Omental fat pad (tissue), 4 donors: ENCODE results near the gene SIGMAR1. TPM values are rescaled to one million over a fixed set of nuclear protein-coding genes. Genes with fewer than 3 reads are reported as not detected.

ENCODE experiments used
- ATAC-seq: fragments of 150-250 bp; one replicate; pipeline ENCODE4 v1.9.1; 2016; ENCODE audit warnings: mild to moderate bottlenecking, moderate library complexity; ENCODE audit not compliant: low FRiP score
- DNase-seq: peaks from one replicate; pipeline ENCODE4 v3.0.0-alpha.2; 2019; ENCODE audit warnings: low spot score
- CTCF ChIP-seq, 3 donors: fragments of 450-650 bp; IDR thresholded peaks; one replicate each; pipeline ENCODE4 v1.5.1; 2016 to 2017; ENCODE audit warnings: antibody characterized with exemption in 3 of 3, mild to moderate bottlenecking in 3 of 3, moderate library complexity in 2 of 3
- total RNA-seq, 4 donors: library from RNA; depleted of rRNA; stranded (reverse); fragments of >200 nt; gene quantifications; one replicate each; pipeline ENCODE4 v1.1.0, GENCODE V29; 2016

SIGMAR1 gene
- total RNA-seq, 4 donors from 2014 or later, result 72.9 to 88.6 (median 73.2) TPM

GRCh38 chr9:34638138-34638445 is 505 bp upstream of the SIGMAR1 start:
- no peak for ATAC-seq
- DNase-seq, result no peak

GRCh38 chr9:34636791-34637355 is 714 bp downstream of the SIGMAR1 start:
- DNase-seq, result no peak
- no peak for ATAC-seq
- no peak for TF ChIP-seq CTCF (IDR thresholded peaks at IDR 0.05)

More at GRCh38 chr9:34638138-34638445, 505 bp upstream of the SIGMAR1 start:
- no peak for TF ChIP-seq CTCF (IDR thresholded peaks at IDR 0.05)

- DNase-seq (no peak), ATAC-seq (no peak)
- no peak for TF ChIP-seq CTCF (IDR thresholded peaks at IDR 0.05)
Measured at GRCh38 chr9:34635556-34635955, 2.0 kb downstream of the SIGMAR1 start.

- no peak for DNase-seq
- ATAC-seq, result no peak
- TF ChIP-seq CTCF (IDR thresholded peaks at IDR 0.05), result no peak
Measured at GRCh38 chr9:34634551-34635248, 2.9 kb downstream of the SIGMAR1 start.

- TF ChIP-seq CTCF (IDR thresholded peaks at IDR 0.05), result peak in 2 of 3 donors; percentile 22 to 42
- ATAC-seq (peak; percentile 37), DNase-seq (no peak)
Measured at GRCh38 chr9:34633851-34634550, 3.6 kb downstream of the SIGMAR1 start.

- no peak for DNase-seq
- no peak for ATAC-seq
- TF ChIP-seq CTCF (IDR thresholded peaks at IDR 0.05), result no peak
Measured at GRCh38 chr9:34633166-34633565, 4.4 kb downstream of the SIGMAR1 start.
